Measurements from ENCODE around the gene SUGCT. TPM values are rescaled to one million over a fixed set of nuclear protein-coding genes. Genes with fewer than 3 reads are reported as not detected.

The SUGCT gene
- total and polyA plus RNA-seq, 2 of the 13 experiments (the other 11 are each of a cell fraction or from before 2014, with no cell fraction given) = 10.1 to 22.2 TPM

GRCh38 chr7:40784176-40784575 lies 649.4 kb downstream of the SUGCT start:
- Histone ChIP-seq H3K4me2 (ENCODE audit: low read depth, low read length) (no peak overlapping the region), H3K9ac (ENCODE audit: insufficient read depth, low read depth, low read length) (no peak overlapping the region), H3K36me3 (replicated peaks in 1 of 2; ENCODE audit: control insufficient read depth in 1 of 2, insufficient read depth in 2 of 2, low read length in 2 of 2) (no peaks in the 10 kb centered on the region), H3K4me3 (replicated peaks in 1 of 3; ENCODE audit: insufficient read depth in 1 of 3, low read depth in 2 of 3, low read length in 3 of 3) (no peak overlapping the region), H2AFZ (ENCODE audit: low read length) (no peak overlapping the region), H3K9me3 (ENCODE audit: low read length) (no peaks in the 10 kb centered on the region), H3K27me3 (ENCODE audit: control insufficient read depth in 1 of 2, insufficient read depth in 2 of 2, low read length in 2 of 2) (no peaks in the 10 kb centered on the region), H3K4me1 (ENCODE audit: insufficient read depth, low read length) (peaks cover 9% of the 10 kb centered on the region), H3K27ac (ENCODE audit: extremely low read length, insufficient read depth, low read length) (no peak overlapping the region), H4K20me1 (ENCODE audit: insufficient read depth, low read length) (no peaks in the 10 kb centered on the region), H3K79me2 (ENCODE audit: insufficient read depth, low read length) (no peaks in the 10 kb centered on the region)
- 61% methylated on average over 2 of the region's 2 CpGs for WGBS (ENCODE audit: low lambda C conversion rate)
- FAIRE-seq (no peak), ATAC-seq (no peak), DNase-seq (ENCODE audit: low spot score) (no peak)
- TF ChIP-seq ZNF652 (CRISPR knock-in tag; IDR thresholded peaks at IDR 0.05; ENCODE audit: borderline replicate concordance, low read depth) (no peak), HNF1B (CRISPR knock-in tag; IDR thresholded peaks at IDR 0.05) (no peak), ZFYVE20 (CRISPR knock-in tag; IDR thresholded peaks at IDR 0.05; ENCODE audit: borderline replicate concordance, low read depth) (no peak), ZNF180 (CRISPR knock-in tag; IDR thresholded peaks at IDR 0.05; ENCODE audit: borderline replicate concordance, low read depth) (no peak), WIZ (CRISPR knock-in tag; IDR thresholded peaks at IDR 0.05) (no peak), GPBP1L1 (CRISPR knock-in tag; IDR thresholded peaks at IDR 0.05) (no peak), NCOA1 (CRISPR knock-in tag; IDR thresholded peaks at IDR 0.05) (no peak), ZNF704 (CRISPR knock-in tag; IDR thresholded peaks at IDR 0.05; ENCODE audit: borderline replicate concordance) (no peak)
- ChIA-PET POLR2A (no interaction called here), CTCF (ENCODE audit: low intra/inter-chr PET ratio, low total read pairs) (no interaction called here)
- in situ Hi-C loops (cut with HindIII; ENCODE audit: extremely low pct_ligation_motif_present, low pct_unique_long_range_greater_than_20kb) (no loop called here), intact Hi-C loops (cut with micrococcal nuclease; ENCODE audit: unreplicated experiment) (no loop called here)
- no TSS peak for BruUV-seq (replicated peaks)
